H1 (cell line): ENCODE data around the gene SLC24A4. TPM values are rescaled to one million over a fixed set of nuclear protein-coding genes. Genes with fewer than 3 reads are reported as not detected.
A peak's percentile ranks its signal among the peaks of the same experiment; 100 is the strongest.

Experiments used
- CTCF ChIA-PET: fragments of 300-600 bp; sonication (Branson Sonifier 250); formaldehyde crosslinking; loops from one replicate; lab custom pipeline; 2021; ENCODE audit not compliant: partially characterized antibody; lab: Charles Lee
- POLR2A ChIA-PET: fragments of 300-600 bp; sonication (Branson Sonifier 250); formaldehyde crosslinking; loops from one replicate; lab custom pipeline; 2021; ENCODE audit warnings: inconsistent platforms; ENCODE audit not compliant: partially characterized antibody; lab: Charles Lee
- DNase-seq, 2 experiments: peaks; one replicate each; pipeline versions ENCODE4 v3.0.0 to v3.0.0-alpha.2; 2010 to 2022; ENCODE audit warnings: low spot score in 2 of 2, low read depth in 1 of 2, mixed read lengths in 1 of 2
- FAIRE-seq: peaks from 2 replicates; lab custom pipeline; 2011; peaks lifted over from hg19 to GRCh38; lab: Jason Lieb, UNC
- H2AFZ ChIP-seq: 2 replicates; pipeline ENCODE4 v1.8.1; 2012; ENCODE audit warnings: low read length, inconsistent platforms
- H2AK5ac ChIP-seq: 2 replicates; pipeline ENCODE4 v1.6.1; 2013; ENCODE audit warnings: low read depth, low read length
- H2BK120ac ChIP-seq: replicated peaks from 2 replicates; pipeline ENCODE3; 2013; ENCODE audit warnings: low read depth, low read length, inconsistent platforms
- H2BK12ac ChIP-seq: 2 replicates; pipeline ENCODE4 v1.6.1; 2013; ENCODE audit warnings: low read depth, low read length
- H2BK15ac ChIP-seq: 2 replicates; pipeline ENCODE4 v1.6.1; 2013; ENCODE audit warnings: low read length
- H2BK20ac ChIP-seq: 2 replicates; pipeline ENCODE4 v1.6.1; 2013; ENCODE audit warnings: low read length
- H2BK5ac ChIP-seq: 2 replicates; pipeline ENCODE4 v1.6.1; 2013; ENCODE audit warnings: low read depth, low read length
- H3K14ac ChIP-seq: 2 replicates; pipeline ENCODE4 v1.6.1; 2013; ENCODE audit warnings: inconsistent platforms; ENCODE audit not compliant: insufficient read length
- H3K18ac ChIP-seq: 2 replicates; pipeline ENCODE4 v1.6.1; 2013; ENCODE audit warnings: low read length; ENCODE audit errors: extremely low read depth
- H3K23ac ChIP-seq: 2 replicates; pipeline ENCODE4 v1.6.1; 2013; ENCODE audit warnings: inconsistent platforms; ENCODE audit not compliant: insufficient read length
- H3K23me2 ChIP-seq: 2 replicates; pipeline ENCODE4 v1.6.1; 2013; ENCODE audit warnings: low read depth, low read length
- H3K27ac ChIP-seq: 2 replicates; pipeline ENCODE4 v1.6.1; 2011; ENCODE audit warnings: low read depth, low read length, inconsistent platforms
- H3K27me3 ChIP-seq, 4 experiments: replicated peaks in 1 of 4; 1 replicate in 1 of 4; 2 replicates in 3 of 4; pipeline versions ENCODE4 v1.6.1 to v1.8.1; 2011 to 2013; ENCODE audit warnings: low read length in 3 of 4, mild to moderate bottlenecking in 3 of 4, inconsistent platforms in 2 of 4, mixed read lengths in 2 of 4, moderate library complexity in 1 of 4; ENCODE audit not compliant: control insufficient read depth in 3 of 4, insufficient read depth in 3 of 4; ENCODE audit errors: extremely low read depth in 1 of 4
- H3K36me3 ChIP-seq, 4 experiments: 2 replicates each; pipeline versions ENCODE4 v1.6.1 to v1.8.1; 2011 to 2013; ENCODE audit warnings: mild to moderate bottlenecking in 4 of 4, low read length in 3 of 4, moderate library complexity in 2 of 4, control low read depth in 1 of 4, inconsistent platforms in 1 of 4; ENCODE audit not compliant: insufficient read depth in 4 of 4, control insufficient read depth in 2 of 4
- H3K4ac ChIP-seq: replicated peaks from 2 replicates; pipeline ENCODE3; 2013; ENCODE audit warnings: low read length, low read depth, mixed read lengths, inconsistent platforms; ENCODE audit not compliant: insufficient read length
- H3K4me1 ChIP-seq, 4 experiments: replicated peaks in 1 of 4; 1 replicate in 1 of 4; 2 replicates in 3 of 4; pipeline versions ENCODE4 v1.6.1 to v1.8.1; 2011 to 2013; ENCODE audit warnings: low read length in 3 of 4, inconsistent platforms in 2 of 4, mixed read lengths in 1 of 4; ENCODE audit not compliant: insufficient read depth in 4 of 4, control insufficient read depth in 3 of 4
- H3K4me2 ChIP-seq, 2 experiments: 2 replicates each; pipeline versions ENCODE4 v1.6.1 to v1.8.1; 2011 to 2013; ENCODE audit warnings: low read depth in 2 of 2, low read length in 2 of 2, control low read depth in 1 of 2, inconsistent platforms in 1 of 2, mild to moderate bottlenecking in 1 of 2; ENCODE audit not compliant: insufficient read depth in 1 of 2
- H3K4me3 ChIP-seq, 4 experiments: fragments of 200-600, 300-600 bp in 1 of 4; sonication (generic), shearing (Covaris generic), sonication (Bioruptor Twin) in 1 of 4; 2 replicates each; pipeline versions ENCODE4 v1.5.1 to v1.8.1; 2011 to 2016; ENCODE audit warnings: low read length in 4 of 4, low read depth in 3 of 4, control low read depth in 2 of 4, inconsistent platforms in 2 of 4, mild to moderate bottlenecking in 2 of 4, mixed read lengths in 1 of 4, moderate library complexity in 1 of 4; ENCODE audit not compliant: insufficient read depth in 2 of 4; ENCODE audit errors: extremely low read depth in 1 of 4
- H3K56ac ChIP-seq: replicated peaks from 2 replicates; pipeline ENCODE3; 2013; ENCODE audit warnings: low read depth, mild to moderate bottlenecking, mixed read lengths, low read length, inconsistent platforms; ENCODE audit not compliant: insufficient read length
- H3K79me1 ChIP-seq: 2 replicates; pipeline ENCODE4 v1.6.1; 2013; ENCODE audit warnings: low read depth, low read length, control low read depth
- H3K79me2 ChIP-seq, 2 experiments: 2 replicates each; pipeline versions ENCODE4 v1.6.1 to v1.8.1; 2012 to 2013; ENCODE audit warnings: low read length in 2 of 2, mild to moderate bottlenecking in 2 of 2, inconsistent platforms in 1 of 2; ENCODE audit not compliant: insufficient read depth in 2 of 2, control insufficient read depth in 1 of 2
- H3K9ac ChIP-seq, 4 experiments: replicated peaks in 1 of 4; 1 replicate in 1 of 4; 2 replicates in 3 of 4; pipeline versions ENCODE4 v1.6.1 to v1.8.1; 2011 to 2013; ENCODE audit warnings: low read depth in 3 of 4, low read length in 3 of 4, control low read depth in 2 of 4, mild to moderate bottlenecking in 2 of 4, moderate library complexity in 2 of 4, inconsistent platforms in 1 of 4; ENCODE audit errors: extremely low read depth in 1 of 4
- H3K9me3 ChIP-seq, 2 experiments: 2 replicates each; pipeline versions ENCODE4 v1.6.1 to v1.8.1; 2012 to 2013; ENCODE audit warnings: mild to moderate bottlenecking in 2 of 2, moderate library complexity in 2 of 2, control low read depth in 1 of 2, inconsistent platforms in 1 of 2, low read depth in 1 of 2, low read length in 1 of 2, mixed read lengths in 1 of 2; ENCODE audit not compliant: insufficient read depth in 2 of 2
- H4K20me1 ChIP-seq, 2 experiments: replicated peaks in 1 of 2; 2 replicates each; pipeline versions ENCODE3 to v1.8.1; 2011 to 2013; ENCODE audit warnings: inconsistent platforms in 2 of 2, low read length in 2 of 2, mild to moderate bottlenecking in 1 of 2; ENCODE audit not compliant: insufficient read depth in 2 of 2, control insufficient read depth in 1 of 2
- H4K5ac ChIP-seq: 2 replicates; pipeline ENCODE4 v1.6.1; 2013; ENCODE audit warnings: low read length, low read depth, mixed read lengths, inconsistent platforms; ENCODE audit not compliant: insufficient read length
- H4K8ac ChIP-seq: 2 replicates; pipeline ENCODE4 v1.8.0; 2013; ENCODE audit warnings: mild to moderate bottlenecking, moderate library complexity, low read length, inconsistent platforms; ENCODE audit not compliant: insufficient read depth; ENCODE audit errors: extremely low read depth
- H4K91ac ChIP-seq: replicated peaks from 2 replicates; pipeline ENCODE3; 2013; ENCODE audit warnings: low read length, mixed read lengths, inconsistent platforms; ENCODE audit not compliant: insufficient read length
- ASH2L ChIP-seq: fragments of 200-600, 300-600 bp; sonication (generic); IDR thresholded peaks from one replicate; pipeline ENCODE4 v1.7.1; 2017; ENCODE audit warnings: low read length
- BACH1 ChIP-seq: IDR thresholded peaks from 2 replicates; pipeline ENCODE4 v1.6.1; 2012; ENCODE audit warnings: low read length, improper control_type of control experiment
- CBX8 ChIP-seq: fragments of 300-800, 300-1000 bp; sonication (generic); IDR thresholded peaks from 2 replicates; pipeline ENCODE4 v1.7.1; 2016; ENCODE audit warnings: low read depth, low read length, borderline replicate concordance
- GTF2F1 ChIP-seq: IDR thresholded peaks from 2 replicates; pipeline ENCODE4 v1.6.1; 2012; ENCODE audit warnings: low read depth, low read length, improper control_type of control experiment, borderline replicate concordance
- HDAC6 ChIP-seq: IDR thresholded peaks from one replicate; pipeline ENCODE4 v1.7.1; 2012; ENCODE audit warnings: low read depth, mild to moderate bottlenecking, inconsistent platforms, low read length, moderate library complexity
- KDM4A ChIP-seq: IDR thresholded peaks from one replicate; pipeline ENCODE4 v1.7.1; 2012; ENCODE audit warnings: low read depth, mild to moderate bottlenecking, moderate library complexity, low read length, inconsistent platforms; ENCODE audit not compliant: severe bottlenecking
- NRF1 ChIP-seq: IDR thresholded peaks from 2 replicates; pipeline ENCODE4 v1.6.1; 2011; ENCODE audit warnings: mild to moderate bottlenecking, low read depth, low read length, improper control_type of control experiment
- PHF8 ChIP-seq: fragments of 200-600 bp; sonication (generic); conservative IDR thresholded peaks from 2 replicates; pipeline ENCODE4 v1.7.1; 2012; ENCODE audit warnings: low read depth, mild to moderate bottlenecking, inconsistent platforms, low read length, moderate library complexity
- POLR2A ChIP-seq, 2 experiments: IDR thresholded peaks; 1 replicate in 1 of 2; 2 replicates in 1 of 2; pipeline ENCODE4 v1.6.1; 2011; ENCODE audit warnings: low read depth in 2 of 2, low read length in 2 of 2, mild to moderate bottlenecking in 2 of 2; ENCODE audit errors: control extremely low read depth in 1 of 2
- POU5F1 ChIP-seq: IDR thresholded peaks from 2 replicates; pipeline ENCODE4 v1.6.1; 2011; ENCODE audit warnings: low read depth, mild to moderate bottlenecking, low read length, moderate library complexity
- SAP30 ChIP-seq: fragments of 300-600 bp; sonication (generic); IDR thresholded peaks from 2 replicates; pipeline ENCODE4 v1.7.1; 2012; ENCODE audit warnings: low read length, moderate library complexity, mild to moderate bottlenecking, inconsistent platforms; ENCODE audit not compliant: insufficient read depth, insufficient replicate concordance
- SIN3A ChIP-seq, 2 experiments: IDR thresholded peaks in 1 of 2; conservative IDR thresholded peaks in 1 of 2; 2 replicates each; pipeline ENCODE4 v1.6.1; 2011 to 2012; ENCODE audit warnings: low read length in 2 of 2, improper control_type of control experiment in 1 of 2, low read depth in 1 of 2, mild to moderate bottlenecking in 1 of 2
- TEAD4 ChIP-seq: IDR thresholded peaks from 2 replicates; pipeline ENCODE4 v1.6.1; 2012; ENCODE audit warnings: low read depth, low read length, inconsistent platforms, mixed read lengths
- WGBS, 2 experiments: shearing (Covaris generic) in 1 of 2; methylation state at CpG; one replicate each; pipeline versions ENCODE4 v1.1.6 to v1.1.7; 2013 to 2015; ENCODE audit warnings: low lambda C conversion rate in 2 of 2, mixed read lengths in 2 of 2, inconsistent platforms in 1 of 2, low coverage in 1 of 2, missing lambda C conversion rate in 1 of 2; ENCODE audit not compliant: insufficient replicate concordance in 2 of 2, insufficient coverage in 1 of 2, insufficient read length in 1 of 2; ENCODE audit errors: extremely low coverage in 1 of 2, missing lambda C conversion rate in 1 of 2; 5-methylcytosine and 5-hydroxymethylcytosine counted together
- polyA plus RNA-seq, 7 experiments: library from polyadenylated mRNA; depleted of rRNA in 3 of 7; stranded (reverse) in 5 of 7; unstranded in 2 of 7; fragments of >200 nt in 5 of 7; fragments of 200-250 nt in 2 of 7; gene quantifications; 1 replicate in 5 of 7; 2 replicates in 1 of 7; 4 replicates in 1 of 7; pipeline versions ENCODE4 v1.2.1 to v1.2.3, GENCODE V29; 2011 to 2013; ENCODE audit warnings: missing spikeins in 2 of 7, mixed read lengths in 2 of 7
- total RNA-seq: library from RNA; stranded (reverse); fragmentation: NEBNext Ultra II Directional; extraction: Animal tissue kit (Norgen Biotek cat#: 25700); gene quantifications from 2 replicates; pipeline ENCODE4 v1.2.1, GENCODE V29; 2021

The SLC24A4 gene
- total and polyA plus RNA-seq, 2 of the 8 experiments (the other 6 are each of a cell fraction or from before 2014, with no cell fraction given) = 0.27 to 0.89 TPM

GRCh38 chr14:92389598-92390158 is 66.7 kb downstream of the SLC24A4 start:
- Histone ChIP-seq H3K79me1 (no peaks in the 10 kb centered on the region), H3K27ac (no peak overlapping the region), H2BK5ac (no peak overlapping the region), H4K5ac (no peak overlapping the region), H3K9ac (no peak overlapping the region), H3K79me2 (no peaks in the 10 kb centered on the region), H3K4me3 (no peak overlapping the region), H3K14ac (no peak overlapping the region), H2BK15ac (no peak overlapping the region), H3K18ac (no peak overlapping the region; the same call in 1 of the 2 replicates), H3K56ac (no peak overlapping the region), H3K27me3 (no peaks in the 10 kb centered on the region), H2BK20ac (no peak overlapping the region), H3K36me3 (no peaks in the 10 kb centered on the region), H4K91ac (no peak overlapping the region), H2AK5ac (peak overlapping the region; percentile 65; the same call in 1 of the 2 replicates), H4K20me1 (no peaks in the 10 kb centered on the region), H3K9me3 (no peaks in the 10 kb centered on the region), H2AFZ (0 out of 2 replicates have a peak overlapping the region, but pooled peaks have one; percentile 47), H3K4me1 (peaks cover 0 to 11% (median 1%) of the 10 kb centered on the region in 4 experiments; a peak in 5 of 7 replicates), H2BK12ac (no peak overlapping the region), H3K23ac (no peak overlapping the region), H2BK120ac (no peak overlapping the region), H4K8ac (peak overlapping the region; percentile 65; the same call in 1 of the 2 replicates), H3K23me2 (0 out of 2 replicates have a peak, but pooled peaks cover 2% of the 10 kb centered on the region), H3K4ac (no peak overlapping the region), H3K4me2 (no peak overlapping the region)
- CTCF ChIA-PET = interaction anchor here (1.9 kb wide), 1 partner anchor 37 kb away, joined by 7 read pairs; no protein-coding TSS in a partner anchor
- WGBS, 2 experiments = 89% methylated on average over 11 of the region's 12 CpGs; no CpG with 5 or more reads in 1 of the 2 experiments
- POLR2A ChIA-PET = no interaction called here
- DNase-seq = no peak
- FAIRE-seq = no peak
- TF ChIP-seq SIN3A (conservative IDR thresholded peaks at IDR 0.05 in 1 of 2, IDR thresholded peaks at IDR 0.05 in 1 of 2; ENCODE audit: low read depth in 1 of 2, low read length in 2 of 2) = no peak
- no peak for TF ChIP-seq ASH2L
- TF ChIP-seq POLR2A (IDR thresholded peaks at IDR 0.05; ENCODE audit: control extremely low read depth in 1 of 2, low read depth in 2 of 2, low read length in 2 of 2) = no peak
- TF ChIP-seq POU5F1 = no peak
- no peak for TF ChIP-seq CBX8
- no peak for TF ChIP-seq KDM4A
- TF ChIP-seq NRF1 = no peak
- TF ChIP-seq HDAC6 = no peak
- no peak for TF ChIP-seq PHF8
- no peak for TF ChIP-seq BACH1
- no peak for TF ChIP-seq SAP30
- TF ChIP-seq TEAD4 = no peak
- TF ChIP-seq GTF2F1 = no peak
